Epithelial cell of esophagus (primary cell): ENCODE data around the gene KSR2.
"Not testable (repeated sequence)": the region's sequence is repeated elsewhere in the genome, so short reads cannot be mapped to it uniquely, and the experiment has no call there.

ENCODE experiments used
- DNase-seq: peaks from one replicate; pipeline ENCODE4 v3.0.0; 2010; ENCODE audit warnings: low read depth
- H3K4me3 ChIP-seq: 2 replicates; pipeline ENCODE4 v1.5.1; 2011; ENCODE audit warnings: mild to moderate bottlenecking, low read length, control low read depth
- CTCF ChIP-seq: IDR thresholded peaks from 2 replicates; pipeline ENCODE4 v1.5.1; 2011; ENCODE audit warnings: low read depth, mild to moderate bottlenecking, low read length, control low read depth, inconsistent platforms; ENCODE audit not compliant: insufficient read depth; ENCODE audit errors: missing control alignments

Gene KSR2

GRCh38 chr12:117896009-117896408 lies 72.8 kb downstream of the KSR2 start:
- TF ChIP-seq CTCF: no peak
- H3K4me3 ChIP-seq: no peak overlapping the region
- DNase-seq: no peak

- TF ChIP-seq CTCF: no peak
- H3K4me3 ChIP-seq: no peak overlapping the region
- DNase-seq: no peak
Observed at GRCh38 chr12:117892441-117892840, 76.3 kb downstream of the KSR2 start.

GRCh38 chr12:117891265-117891664 lies 77.5 kb downstream of the KSR2 start:
- DNase-seq, H3K4me3 ChIP-seq: not testable (repeated sequence)

GRCh38 chr12:117890644-117891043 lies 78.1 kb downstream of the KSR2 start:
- no peak for TF ChIP-seq CTCF
- no peak overlapping the region for H3K4me3 ChIP-seq
- DNase-seq: no peak

GRCh38 chr12:117890137-117890536 lies 78.7 kb downstream of the KSR2 start:
- no peak for DNase-seq
- H3K4me3 ChIP-seq: no peak overlapping the region
- TF ChIP-seq CTCF: no peak

GRCh38 chr12:117889098-117889497 lies 79.7 kb downstream of the KSR2 start:
- H3K4me3 ChIP-seq: no peak overlapping the region
- no peak for TF ChIP-seq CTCF
- DNase-seq: no peak

- no peak overlapping the region for H3K4me3 ChIP-seq
- DNase-seq: no peak
- no peak for TF ChIP-seq CTCF
Observed at GRCh38 chr12:117885211-117885610, 83.6 kb downstream of the KSR2 start.

- no peak for TF ChIP-seq CTCF
- H3K4me3 ChIP-seq: no peak overlapping the region
- no peak for DNase-seq
Observed at GRCh38 chr12:117884161-117884560, 84.6 kb downstream of the KSR2 start.
